HG02610 (cell line): ENCODE data around the gene PDSS1.

Experiments
- ATAC-seq: cut with Tn5 transposase; IDR thresholded peaks from one replicate; pipeline ENCODE4 v1.9.1; 2021; ENCODE audit warnings: mild to moderate bottlenecking, moderate library complexity; ENCODE audit not compliant: unreplicated experiment

The PDSS1 gene

GRCh38 chr10:26698909-26699308 is 1.4 kb downstream of the PDSS1 start:
- ATAC-seq: no peak

DNA sequence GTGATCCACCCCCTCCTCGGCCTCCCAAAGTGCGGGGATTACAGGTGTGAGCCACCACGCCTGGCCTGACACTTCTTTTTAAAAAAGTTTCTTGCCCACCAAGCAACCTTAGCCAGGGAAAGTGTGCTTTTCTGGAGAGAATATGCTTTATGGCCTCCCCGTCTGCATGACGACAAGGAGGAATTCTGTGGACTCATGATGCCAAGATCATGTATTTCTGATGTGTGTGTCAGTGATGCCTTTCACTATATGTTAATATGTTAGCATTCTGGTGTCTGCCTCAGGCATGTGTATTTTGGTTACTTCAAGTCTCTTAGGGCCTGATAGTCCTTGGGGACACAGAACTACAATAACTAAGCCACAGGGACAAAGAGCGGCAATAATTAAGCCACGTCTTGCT is 2.1 kb downstream of the PDSS1 start:
- ATAC-seq: no peak

GRCh38 chr10:26700884-26701630 is 3.6 kb downstream of the PDSS1 start:
- ATAC-seq: no peak

- ATAC-seq: no peak
Observed at GRCh38 chr10:26703096-26703495, 5.6 kb downstream of the PDSS1 start.

- no peak for ATAC-seq
Observed at GRCh38 chr10:26703974-26704373, 6.5 kb downstream of the PDSS1 start.

DNA sequence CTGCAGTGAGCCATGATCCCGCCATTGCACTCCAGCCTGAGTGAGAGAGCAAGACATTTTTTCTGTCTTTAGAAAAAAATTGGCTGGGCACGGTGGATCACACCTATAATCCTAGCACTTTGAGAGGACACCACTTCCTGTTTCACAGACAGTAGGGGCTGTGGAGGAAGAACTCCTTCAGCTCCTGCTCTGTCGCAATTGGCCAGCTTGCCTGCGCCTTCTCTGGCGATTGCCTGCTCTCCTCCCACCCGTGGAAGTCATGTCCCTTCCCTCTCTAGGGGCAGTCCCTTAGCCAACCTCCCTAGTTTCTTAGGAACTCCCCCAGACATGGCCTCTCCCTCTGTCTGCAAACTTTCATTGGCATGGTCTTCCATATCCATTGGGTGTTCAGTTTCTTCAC is 8.7 kb downstream of the PDSS1 start:
- no peak for ATAC-seq

DNA sequence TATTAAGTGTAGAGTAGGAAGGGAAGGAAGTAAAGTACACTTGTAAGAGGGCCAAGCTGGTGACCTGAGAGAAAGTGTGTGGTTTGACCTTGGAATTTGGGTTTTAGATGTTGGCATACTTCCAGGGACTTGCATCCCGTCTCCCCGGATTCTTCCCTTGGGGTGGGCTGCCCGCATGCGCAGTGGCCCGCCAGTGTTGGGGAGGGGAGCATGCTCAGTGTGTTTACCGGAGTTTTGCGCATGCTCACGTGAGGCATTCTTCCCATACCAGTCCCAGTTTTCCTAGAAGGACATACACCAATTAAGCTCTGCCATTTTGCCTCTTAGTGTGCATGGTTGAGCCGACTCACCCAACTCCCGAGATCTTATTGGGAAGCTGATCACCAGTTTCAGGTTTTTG is 9.4 kb downstream of the PDSS1 start:
- no peak for ATAC-seq

GRCh38 chr10:26711324-26711723 is 13.8 kb downstream of the PDSS1 start:
- no peak for ATAC-seq

GRCh38 chr10:26714415-26715136 is 17.1 kb downstream of the PDSS1 start:
- no peak for ATAC-seq

DNA sequence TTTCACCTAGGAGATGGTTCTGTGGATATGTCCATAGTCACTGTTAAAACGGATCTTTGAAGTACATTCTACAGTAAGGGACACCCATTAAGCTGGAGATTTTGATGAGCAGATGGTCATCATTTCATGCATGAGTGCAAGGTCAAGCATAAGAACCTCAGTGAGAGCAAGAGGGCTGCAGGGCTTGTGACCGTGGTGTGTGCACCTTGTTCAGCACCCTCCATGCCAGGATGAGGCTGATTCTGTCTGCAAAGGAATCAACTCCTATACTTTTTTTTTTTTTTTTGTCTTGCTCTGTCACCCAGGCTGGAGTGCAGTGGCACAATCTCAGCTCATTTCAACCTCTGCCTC is 17.6 kb downstream of the PDSS1 start:
- no peak for ATAC-seq

DNA sequence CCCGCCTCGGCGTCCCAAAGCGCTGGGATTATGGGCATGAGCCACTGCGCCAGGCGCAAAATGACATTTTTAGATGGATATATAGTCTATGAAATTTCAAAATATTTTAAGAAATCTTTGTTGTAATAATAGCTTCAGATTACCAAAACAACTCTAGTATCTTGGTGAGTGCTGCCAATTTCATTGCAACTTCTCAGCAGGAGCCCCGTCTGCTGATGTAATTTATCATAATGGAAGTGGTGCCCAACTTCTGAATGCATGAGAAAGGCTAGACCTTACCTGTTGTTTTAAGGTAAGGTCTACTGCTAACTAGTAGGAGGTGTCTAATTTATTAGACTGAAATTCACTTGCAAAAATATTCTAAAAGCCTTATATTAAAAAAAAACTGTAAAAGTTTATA is 20.0 kb downstream of the PDSS1 start:
- ATAC-seq: no peak

- no peak for ATAC-seq
Observed at GRCh38 chr10:26721561-26721960, 24.1 kb downstream of the PDSS1 start.

- ATAC-seq: no peak
Observed at GRCh38 chr10:26723016-26723415, 25.5 kb downstream of the PDSS1 start.

DNA sequence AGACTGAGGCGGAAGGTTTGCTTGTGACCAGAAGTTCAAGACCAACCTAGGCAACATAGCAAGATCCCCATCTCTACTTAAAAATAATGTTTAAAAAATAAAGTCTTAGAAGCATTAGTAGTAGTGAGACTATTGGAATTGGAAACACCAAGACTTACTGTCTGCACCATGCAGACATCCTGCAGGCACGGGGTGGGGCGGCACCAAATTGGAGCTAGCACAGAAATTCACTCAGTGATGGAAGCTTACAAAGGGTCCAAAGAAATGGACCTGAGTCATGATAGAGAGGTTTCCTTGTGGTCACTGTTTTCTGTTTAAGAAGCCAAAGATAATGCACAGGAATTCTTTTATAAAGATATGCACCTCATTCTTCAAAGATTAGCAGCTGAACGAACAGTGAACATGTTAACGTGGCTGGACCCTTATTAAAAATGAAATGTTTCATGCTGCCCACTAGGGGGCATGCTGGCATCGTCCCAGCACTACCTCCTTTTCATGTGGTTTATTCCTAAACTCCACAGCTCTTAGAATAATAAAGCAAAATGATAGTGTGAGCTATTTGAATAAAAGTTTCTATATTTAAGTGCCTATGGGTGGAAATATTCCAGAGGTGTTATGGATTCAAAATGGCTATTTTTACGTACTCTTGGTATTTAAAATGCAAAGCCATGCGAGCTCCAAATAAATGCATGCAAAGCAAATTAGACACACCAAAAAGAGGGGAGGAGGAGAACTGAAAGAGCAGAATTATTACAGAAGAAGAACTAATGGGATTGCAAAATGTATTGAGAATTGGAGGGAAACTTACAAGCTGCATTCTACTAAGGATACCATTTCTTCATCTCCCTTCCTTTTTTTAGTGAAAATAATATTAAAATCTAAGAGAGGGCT is 28.6 kb downstream of the PDSS1 start:
- peak; percentile 57 for ATAC-seq

DNA sequence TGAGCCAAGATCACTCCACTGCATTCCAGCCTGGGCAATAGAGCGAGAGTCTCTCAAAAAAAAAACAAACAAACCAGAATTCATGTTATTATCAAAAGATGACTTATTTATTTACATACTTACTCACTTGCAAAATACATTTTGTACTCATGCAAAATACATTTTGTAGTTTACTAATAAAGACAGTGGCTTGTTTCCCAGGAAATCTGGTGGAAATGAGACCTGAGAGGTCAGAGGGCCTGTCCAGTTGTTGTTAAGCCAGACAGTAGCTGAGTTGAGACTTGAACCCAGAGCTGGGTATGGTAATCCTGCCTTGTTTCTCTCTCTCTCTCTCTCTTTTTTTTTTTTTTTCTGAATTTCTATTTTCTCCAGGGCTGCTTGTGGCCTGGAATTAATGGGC is 29.5 kb downstream of the PDSS1 start:
- ATAC-seq: no peak

DNA sequence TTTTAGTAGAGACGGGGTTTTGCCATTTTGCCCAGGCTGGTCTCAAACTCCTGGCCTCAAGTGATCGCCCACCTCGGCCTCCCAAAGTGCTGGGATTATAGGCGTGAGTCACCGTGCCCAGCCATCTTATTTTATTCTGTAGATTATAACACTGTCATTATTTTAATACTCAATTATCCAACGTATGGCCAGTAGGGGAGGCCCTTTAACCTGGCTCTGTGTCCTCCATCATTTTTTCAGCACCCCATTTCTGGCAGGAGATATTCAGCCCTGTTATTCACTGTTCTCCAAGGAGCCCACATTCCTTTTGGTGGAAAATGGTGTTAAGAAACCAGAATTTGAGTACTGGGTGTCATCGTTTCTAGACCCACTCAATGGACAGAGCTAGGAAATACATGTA is 31.5 kb downstream of the PDSS1 start:
- no peak for ATAC-seq

GRCh38 chr10:26729395-26729794 is 31.9 kb downstream of the PDSS1 start:
- ATAC-seq: no peak

DNA sequence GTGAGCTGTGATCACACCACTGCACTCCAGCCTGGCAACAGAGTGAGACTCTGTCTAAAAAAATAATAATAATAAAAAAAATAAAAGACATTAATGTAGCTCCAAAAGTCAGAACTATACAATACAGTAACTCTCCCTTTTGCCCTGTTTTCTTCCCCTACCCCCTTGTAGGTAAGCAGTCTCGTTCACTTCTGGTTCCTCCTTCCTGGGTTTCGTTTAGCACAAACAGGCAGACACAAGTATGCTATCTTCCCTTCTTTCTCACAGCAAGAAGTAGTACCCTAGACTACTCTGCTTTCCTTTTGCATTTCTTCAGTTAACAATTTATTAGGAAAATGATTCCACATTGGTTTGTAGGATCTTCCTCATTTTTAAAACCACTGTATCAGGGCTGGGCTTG is 33.1 kb downstream of the PDSS1 start:
- ATAC-seq: no peak

GRCh38 chr10:26733750-26734568 is 36.5 kb downstream of the PDSS1 start:
- ATAC-seq: no peak

DNA sequence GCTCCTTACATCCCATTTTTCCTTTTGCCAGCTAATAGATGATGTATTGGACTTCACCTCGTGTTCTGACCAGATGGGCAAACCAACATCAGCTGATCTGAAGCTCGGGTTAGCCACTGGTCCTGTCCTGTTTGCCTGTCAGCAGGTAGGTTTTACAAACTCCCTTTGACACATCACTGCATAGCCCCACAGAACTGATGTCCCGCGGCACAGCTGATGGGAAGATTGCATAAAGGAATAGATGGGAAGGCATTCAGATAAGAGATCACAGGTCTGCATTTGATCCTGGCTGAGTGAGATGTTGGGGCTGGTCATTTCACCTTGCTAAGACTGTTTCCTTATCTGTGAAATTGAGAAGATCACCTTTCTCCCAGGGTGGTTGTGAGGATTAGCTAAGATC is 37.9 kb downstream of the PDSS1 start:
- ATAC-seq: no peak

DNA sequence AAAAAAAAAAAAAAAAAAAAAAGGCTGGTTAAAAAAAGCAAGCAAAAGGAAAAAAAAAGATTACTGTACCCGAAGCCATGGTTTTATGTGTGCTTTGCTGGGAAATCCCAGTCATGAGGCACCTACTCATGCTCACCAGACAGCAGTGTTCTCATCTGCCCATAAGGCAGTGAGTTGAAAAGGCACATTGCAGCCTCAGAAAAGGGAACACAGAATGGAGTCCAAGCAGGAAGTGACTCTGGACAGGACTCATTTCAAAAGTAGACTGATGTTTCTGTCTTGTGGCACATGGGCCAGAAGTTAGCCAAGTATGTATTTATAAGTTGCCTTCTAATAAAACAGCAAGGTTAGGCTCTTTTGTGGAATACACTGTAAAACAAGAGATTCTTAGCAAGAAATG is 40.2 kb downstream of the PDSS1 start:
- ATAC-seq: peak; percentile 92
